Measurements from ENCODE around the gene MFSD6L.
A peak's percentile ranks its signal among the peaks of the same experiment; 100 is the strongest.

Gene MFSD6L, protein sequence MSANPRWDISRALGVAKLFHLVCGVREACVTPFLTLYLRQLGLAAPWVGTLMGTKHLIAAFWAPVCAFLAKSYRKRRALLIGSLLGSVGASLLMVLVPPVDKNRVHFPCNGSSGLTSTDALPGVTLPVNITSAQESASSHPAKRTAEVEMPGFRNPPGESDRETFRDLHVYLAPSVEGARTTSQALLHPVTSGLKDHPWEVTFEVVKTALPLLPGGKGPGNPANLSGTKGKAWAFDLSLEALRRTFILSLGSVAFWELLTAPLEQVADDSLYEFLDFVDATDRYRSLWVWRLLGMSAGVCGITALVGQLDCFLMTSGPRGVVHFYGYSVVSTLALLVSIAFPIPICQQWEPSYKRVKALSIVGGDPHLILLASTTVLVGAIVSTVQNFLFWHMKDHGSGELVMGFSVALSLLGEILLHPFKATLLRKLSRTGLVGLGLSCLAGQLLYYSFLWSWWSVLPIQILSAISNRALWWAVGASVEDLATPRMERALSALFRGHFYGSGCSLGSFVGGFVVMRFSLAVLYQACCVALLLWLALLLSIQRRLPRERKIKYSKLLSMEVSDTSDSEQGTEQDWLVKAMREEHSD

GRCh38 chr17:8798846-8799569 is at the start of gene MFSD6L:
TSS of gene MFSD6L (minus strand) at chr17:8799365. CDS start at chr17:8799120, 245 bp downstream.
- no peak for DNase-seq

DNA sequence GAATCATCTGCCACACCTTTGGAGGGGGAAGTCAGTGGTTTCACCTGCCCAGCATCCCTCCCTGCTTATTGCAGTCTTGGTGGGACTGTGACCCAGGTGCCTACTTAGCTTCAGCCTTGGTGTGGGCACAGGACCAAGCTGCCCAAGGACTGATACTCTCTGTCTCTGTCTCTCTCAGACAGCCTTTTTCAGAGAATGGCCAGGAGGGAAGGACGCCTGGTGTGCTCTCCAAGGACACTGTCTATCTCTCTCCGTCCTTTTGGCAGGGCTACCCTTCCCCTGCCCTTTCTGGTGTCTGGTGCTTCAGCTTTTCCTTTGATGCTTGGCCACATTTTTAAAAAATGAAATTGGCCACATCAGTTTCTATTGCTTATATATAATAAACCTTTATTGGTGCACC is 48.7 kb upstream of the MFSD6L start:
- DNase-seq, result no peak

DNA sequence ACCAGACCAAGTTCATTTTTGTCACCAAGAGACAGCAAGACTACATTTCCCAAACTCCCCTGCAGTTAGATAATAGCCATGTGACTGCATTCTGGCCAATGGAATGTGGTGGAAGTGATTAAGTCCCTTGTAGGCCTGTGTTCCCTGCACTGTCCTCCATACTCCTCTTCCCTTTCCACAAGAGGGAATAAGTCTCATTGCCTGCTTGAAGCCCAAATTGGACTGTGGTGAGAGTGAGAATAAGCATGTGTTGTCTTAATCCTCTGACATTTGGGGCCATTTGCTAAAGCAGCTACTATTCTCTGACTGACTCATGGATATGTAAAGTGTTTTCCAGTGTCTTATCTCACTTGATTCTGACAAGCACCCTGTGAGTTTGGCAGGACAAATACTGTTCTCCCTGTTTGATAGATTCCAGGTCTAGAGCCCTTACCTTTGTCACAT is 47.6 kb upstream of the MFSD6L start:
- DNase-seq, result peak in 1 of 2 experiments; percentile 1

GRCh38 chr17:8844229-8845218 is 45.4 kb upstream of the MFSD6L start:
- DNase-seq, result no peak

DNA sequence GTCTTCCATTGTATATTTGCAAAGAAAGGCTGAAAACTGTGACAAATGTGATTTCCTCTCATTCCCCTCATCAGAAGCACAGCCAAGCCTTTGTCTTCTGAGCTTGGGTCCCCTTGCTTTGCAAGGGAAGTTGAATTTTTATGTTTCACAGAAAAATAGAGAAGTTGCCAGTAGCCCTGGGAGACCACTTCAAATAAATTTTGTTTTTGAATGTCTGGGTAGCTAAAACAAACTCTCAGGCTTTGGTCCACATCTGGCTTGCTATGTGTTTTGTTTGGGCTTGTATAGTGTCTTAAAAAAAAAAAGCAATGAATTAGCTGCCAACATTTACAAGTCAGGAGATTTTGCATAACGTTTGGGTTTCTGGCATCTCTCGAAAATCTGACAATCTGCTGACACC is 44.2 kb upstream of the MFSD6L start:
- DNase-seq, result peak; percentile 5 to 41

DNA sequence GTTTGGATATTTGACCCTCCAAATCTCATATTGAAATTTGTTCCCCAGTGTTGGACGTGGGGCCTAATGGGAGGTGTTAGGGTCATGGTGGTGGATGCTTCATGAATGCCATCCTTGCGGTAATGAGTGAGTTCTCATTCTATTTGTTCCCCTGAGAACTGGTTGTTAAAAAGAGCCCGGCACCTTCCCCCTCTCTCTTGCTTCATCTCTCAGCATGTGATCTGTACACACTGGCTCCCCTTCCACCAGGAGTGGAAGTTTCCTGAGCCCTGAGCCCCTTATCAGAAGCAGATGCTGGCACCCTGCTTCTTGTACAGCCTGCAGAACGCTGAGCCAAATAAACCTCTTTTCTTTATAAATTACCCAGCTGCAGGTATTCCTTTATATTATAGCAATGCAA is 42.7 kb upstream of the MFSD6L start:
- no peak for DNase-seq

GRCh38 chr17:8839410-8839935 is 40.3 kb upstream of the MFSD6L start:
- no peak for DNase-seq

GRCh38 chr17:8838551-8839095 is 39.5 kb upstream of the MFSD6L start:
- no peak for DNase-seq

- DNase-seq, result no peak
Measured at GRCh38 chr17:8837563-8838075, 38.5 kb upstream of the MFSD6L start.

- DNase-seq, result no peak
Measured at GRCh38 chr17:8836821-8837562, 37.8 kb upstream of the MFSD6L start.

- no peak for DNase-seq
Measured at GRCh38 chr17:8835631-8836364, 36.6 kb upstream of the MFSD6L start.

- no peak for DNase-seq
Measured at GRCh38 chr17:8835106-8835505, 35.9 kb upstream of the MFSD6L start.

DNA sequence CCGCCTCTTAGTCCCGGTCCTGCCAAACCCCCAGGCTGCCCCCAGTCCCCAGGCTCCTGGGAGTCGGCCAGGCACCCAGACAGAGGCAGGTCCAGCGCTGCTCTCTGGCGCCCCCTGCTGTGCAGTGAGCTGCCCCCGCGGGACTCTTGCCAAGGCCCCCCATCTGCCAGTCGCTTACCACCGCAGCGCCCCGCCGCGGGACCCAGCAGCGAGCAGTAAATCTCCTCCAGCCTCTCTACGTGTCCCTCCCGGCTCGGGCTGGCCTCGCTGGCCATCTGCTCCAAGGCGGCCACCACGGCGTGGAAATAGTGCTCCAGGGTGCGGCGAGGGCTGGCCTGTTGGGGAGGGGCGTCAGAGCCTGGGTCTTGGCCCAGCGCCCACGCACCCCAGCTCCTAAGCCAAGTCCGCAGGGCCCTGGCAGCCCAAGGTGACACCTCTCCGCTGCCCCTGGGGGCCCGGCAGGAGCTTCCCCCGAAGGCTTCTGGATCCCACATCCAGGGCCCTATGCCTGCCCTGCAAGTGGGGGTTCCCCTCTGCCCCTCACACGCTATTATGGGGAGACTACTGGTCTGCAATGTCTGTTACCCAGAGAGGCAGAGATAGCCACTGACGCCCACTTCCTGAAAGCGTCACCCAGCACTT is 33.7 kb upstream of the MFSD6L start:
- no peak for DNase-seq

DNA sequence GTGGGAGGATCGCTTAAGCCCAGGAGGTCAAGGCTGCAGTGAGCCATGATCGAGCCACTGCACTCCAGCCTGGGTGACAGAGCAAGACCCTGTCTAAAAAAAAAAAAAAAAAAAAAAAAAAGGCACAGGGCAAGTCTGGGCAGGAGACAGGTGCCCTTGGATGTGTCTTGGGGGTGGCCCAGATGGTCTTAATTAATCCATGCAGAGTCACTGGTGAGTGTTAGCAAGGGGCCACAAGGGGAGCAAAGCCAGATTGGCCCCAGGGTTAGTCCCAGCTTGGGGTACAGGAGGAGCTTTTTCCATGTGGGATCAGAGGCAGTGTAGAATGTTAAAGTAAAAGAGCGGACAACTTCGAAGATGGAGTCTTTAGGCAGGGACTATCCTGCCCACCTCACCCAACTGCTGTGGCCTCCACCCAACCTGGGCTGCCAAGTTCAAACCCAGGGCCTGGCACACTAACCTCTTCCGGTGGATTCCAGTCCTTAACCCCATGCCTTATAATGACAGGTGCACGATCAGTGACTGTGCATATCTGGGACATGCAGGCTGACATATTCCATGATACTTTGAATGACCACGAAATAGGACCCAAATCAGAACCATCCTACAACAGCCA is 32.2 kb upstream of the MFSD6L start:
- DNase-seq, result no peak

DNA sequence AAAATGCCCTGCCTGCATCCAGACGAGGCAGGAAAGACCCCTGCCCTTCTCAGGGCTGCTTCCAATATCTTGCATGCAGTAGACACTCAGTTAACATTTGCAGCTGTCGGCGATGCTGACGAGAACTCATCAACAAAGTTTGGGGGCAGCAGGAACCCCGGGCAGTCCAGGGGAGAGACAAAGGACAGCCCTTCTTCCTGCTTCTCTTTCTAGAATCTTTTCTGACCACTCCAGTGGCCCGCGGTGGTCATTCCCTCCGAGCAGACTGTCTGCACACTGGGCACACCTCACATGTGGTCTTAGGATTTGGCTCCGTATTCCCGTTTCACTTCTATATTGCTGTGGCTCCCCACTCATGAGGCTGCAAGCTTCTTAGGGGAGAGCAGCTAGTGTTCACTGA is 31.0 kb upstream of the MFSD6L start:
- DNase-seq, result no peak

GRCh38 chr17:8829036-8829941 is 30.1 kb upstream of the MFSD6L start:
- DNase-seq, result no peak

- no peak for DNase-seq
Measured at GRCh38 chr17:8828517-8828875, 29.3 kb upstream of the MFSD6L start.

- no peak for DNase-seq
Measured at GRCh38 chr17:8826808-8827435, 27.8 kb upstream of the MFSD6L start.

Data from Kasumi-1 (cell line).